GM18502 (cell line): ENCODE results near the gene PLD4.
"Not testable (repeated sequence)": the region's sequence is repeated elsewhere in the genome, so short reads cannot be mapped to it uniquely, and the experiment has no call there.

Source experiments
- ATAC-seq: cut with Tn5 transposase; IDR thresholded peaks from one replicate; pipeline ENCODE4 v1.9.1; 2021; ENCODE audit warnings: mild to moderate bottlenecking; ENCODE audit not compliant: unreplicated experiment, poor library complexity

Gene PLD4, protein sequence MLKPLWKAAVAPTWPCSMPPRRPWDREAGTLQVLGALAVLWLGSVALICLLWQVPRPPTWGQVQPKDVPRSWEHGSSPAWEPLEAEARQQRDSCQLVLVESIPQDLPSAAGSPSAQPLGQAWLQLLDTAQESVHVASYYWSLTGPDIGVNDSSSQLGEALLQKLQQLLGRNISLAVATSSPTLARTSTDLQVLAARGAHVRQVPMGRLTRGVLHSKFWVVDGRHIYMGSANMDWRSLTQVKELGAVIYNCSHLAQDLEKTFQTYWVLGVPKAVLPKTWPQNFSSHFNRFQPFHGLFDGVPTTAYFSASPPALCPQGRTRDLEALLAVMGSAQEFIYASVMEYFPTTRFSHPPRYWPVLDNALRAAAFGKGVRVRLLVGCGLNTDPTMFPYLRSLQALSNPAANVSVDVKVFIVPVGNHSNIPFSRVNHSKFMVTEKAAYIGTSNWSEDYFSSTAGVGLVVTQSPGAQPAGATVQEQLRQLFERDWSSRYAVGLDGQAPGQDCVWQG

DNA sequence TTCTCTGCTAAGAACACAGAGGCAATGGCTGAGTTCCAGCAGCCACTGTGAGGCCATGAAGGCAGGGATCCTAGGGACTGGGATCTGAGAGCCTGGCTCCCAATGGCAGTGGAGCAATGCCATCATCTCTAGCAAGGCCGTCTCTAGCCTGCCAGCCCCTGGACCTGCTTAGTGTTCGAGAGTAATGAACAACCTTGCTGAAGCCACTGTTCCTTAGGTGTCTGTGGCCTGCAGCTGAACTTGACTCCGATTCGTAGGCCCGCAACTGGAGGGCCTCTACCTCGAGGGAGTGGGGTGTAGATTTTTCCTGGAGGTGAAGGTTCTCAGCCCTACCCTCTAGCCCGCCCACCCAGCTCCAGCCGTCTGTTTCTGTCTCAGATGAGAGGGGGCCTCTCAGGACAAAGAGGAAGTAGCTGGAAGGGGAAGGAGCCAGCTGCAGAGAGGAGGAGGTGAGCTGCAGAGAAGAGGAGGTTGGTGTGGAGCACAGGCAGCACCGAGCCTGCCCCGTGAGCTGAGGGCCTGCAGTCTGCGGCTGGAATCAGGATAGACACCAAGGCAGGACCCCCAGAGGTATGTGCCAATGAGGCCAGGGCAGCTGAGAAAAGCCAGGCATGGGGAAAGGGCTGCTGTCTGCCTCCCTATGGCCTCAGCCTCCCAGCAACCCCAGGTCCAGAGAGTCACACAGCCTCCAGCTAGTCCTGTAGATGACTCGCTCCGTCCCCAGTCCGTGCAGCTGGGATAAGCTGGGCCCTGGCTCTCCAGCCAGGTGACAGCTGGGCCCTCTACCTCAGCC is at the start of gene PLD4:
Gene PLD4, plus strand, starts transcription at position 459 of the 793 bp plus-strand sequence. CDS start 2,262 bp downstream, outside the sequence.
- no peak for ATAC-seq

DNA sequence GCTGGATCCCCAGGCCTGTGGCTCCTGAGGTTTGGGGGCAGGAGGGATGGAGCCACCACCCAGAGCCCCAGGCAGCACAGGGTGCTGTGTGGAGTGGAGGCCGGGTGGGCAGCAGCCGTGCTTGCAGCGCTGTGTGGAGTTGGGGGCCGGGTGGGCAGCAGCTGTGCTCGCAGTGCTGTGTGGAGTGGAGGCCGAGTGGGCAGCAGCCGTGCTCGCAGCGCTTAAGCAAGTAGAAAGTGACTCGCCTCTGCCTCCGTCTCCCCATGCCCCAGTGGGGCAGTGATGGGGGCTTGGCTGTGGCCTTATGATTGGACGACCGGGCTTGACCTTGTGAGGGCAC is 49.3 kb upstream of the PLD4 start:
- ATAC-seq, result no peak

DNA sequence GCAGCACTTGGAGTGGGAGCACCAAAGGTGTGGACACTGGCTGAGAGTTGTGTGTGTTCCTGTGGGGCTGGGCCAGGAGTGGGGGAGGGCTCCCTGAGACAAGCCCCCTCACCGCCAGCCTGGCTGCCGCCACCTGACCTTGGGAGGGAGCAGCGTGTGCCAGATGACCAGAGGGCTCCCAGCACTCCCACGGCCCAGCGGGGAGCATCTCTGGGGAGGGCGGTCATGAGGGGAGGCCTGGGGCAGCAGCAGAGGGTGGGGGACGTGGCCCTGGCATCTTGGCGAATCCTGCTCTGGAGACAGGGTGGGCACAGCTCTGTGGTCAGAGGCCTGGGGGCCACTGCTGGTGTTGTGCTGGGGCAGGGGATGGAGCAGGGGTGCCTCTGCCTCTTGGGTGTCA is 48.9 kb upstream of the PLD4 start:
- no peak for ATAC-seq

DNA sequence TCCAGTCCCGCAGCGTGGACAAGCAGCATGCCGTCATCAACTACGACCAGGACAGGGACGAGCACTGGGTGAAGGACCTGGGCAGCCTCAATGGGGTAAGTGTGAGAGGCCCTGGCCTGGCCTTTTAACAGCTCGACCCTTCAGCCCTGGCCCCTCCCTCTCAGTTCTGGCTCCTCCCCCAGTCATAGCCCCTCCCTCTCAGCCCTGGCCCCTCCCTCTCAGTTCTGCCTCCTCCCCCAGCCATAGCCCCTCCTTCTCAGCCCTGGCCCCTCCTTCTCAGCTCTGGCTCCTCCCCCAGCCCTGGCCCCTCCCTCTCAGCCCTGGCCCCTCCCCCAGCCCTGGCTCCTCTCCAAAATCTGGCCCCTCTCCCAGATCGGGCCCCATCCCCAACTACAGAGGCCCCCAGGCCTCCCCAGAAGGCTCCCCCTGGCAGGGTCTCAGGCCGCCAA is 48.4 kb upstream of the PLD4 start:
- no peak for ATAC-seq

DNA sequence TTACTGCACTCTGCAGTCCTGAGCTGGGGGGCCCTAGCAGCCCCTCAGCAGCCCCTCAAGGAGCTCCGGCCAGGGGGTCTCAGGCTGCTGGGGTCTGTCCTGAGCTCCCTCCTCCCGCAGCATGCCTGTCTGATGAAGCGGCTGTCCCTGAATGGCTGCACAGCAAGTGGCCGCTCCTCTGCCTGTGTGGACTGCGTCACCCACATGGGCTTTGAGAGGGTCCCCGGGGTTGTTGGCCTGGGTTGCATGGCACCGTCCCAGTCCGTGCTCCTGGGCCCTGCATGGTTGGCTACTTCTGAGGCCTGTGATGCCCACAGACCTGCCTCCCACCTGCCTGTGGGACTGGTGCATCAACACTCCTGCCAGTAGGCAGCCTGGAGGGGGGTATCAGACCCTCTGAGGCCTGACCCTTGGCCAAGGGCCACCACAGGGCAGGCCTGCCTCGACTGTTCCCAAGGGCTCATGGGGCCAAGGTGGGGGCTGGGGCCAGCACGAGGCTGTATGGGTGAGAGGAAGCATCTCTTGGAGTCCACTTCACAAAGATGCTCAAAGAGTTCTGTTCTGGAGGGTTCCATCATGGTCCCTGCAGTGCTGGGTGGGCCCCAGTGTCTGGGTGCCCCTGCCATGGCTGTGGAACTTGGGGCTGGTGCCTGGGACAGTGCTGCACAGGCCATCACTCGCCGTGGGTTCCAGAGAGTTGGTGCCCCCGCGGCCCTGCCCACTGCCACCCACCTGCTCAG is 47.4 kb upstream of the PLD4 start:
- no peak for ATAC-seq

DNA sequence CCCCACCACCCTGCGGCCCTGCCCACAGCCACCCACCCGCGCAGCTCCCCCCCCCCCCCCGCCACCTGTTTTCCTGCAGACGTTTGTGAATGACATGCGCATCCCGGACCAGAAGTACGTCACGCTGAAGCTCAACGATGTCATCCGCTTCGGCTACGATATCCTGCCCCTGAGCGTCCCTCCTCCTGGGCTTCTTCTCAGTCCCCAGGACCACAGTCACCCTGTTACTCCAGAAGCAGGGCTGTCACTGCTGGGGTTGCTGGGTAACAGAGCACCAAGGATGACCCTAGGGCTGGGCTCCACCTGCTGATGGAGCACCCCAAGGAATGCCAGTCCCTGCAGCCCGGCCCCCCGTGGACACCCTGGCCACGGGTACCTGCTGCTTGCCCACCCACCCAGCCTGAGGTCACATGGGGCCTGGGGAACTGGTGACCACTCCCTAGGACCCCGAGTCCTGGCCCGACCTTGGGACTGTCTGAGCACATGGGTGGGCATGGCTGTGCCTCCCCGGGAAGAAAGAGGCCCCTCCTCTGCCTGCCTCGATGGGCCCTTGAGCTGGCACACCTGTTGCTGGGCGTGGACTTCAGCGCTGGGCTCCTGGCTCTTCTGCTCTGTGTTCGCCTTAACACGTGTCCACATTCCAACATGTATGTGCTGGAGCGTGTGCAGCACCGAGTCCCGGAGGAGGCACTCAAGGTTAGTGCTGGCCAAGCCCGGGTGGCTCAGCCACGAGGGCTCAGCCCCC is 46.7 kb upstream of the PLD4 start:
- ATAC-seq, result no peak

DNA sequence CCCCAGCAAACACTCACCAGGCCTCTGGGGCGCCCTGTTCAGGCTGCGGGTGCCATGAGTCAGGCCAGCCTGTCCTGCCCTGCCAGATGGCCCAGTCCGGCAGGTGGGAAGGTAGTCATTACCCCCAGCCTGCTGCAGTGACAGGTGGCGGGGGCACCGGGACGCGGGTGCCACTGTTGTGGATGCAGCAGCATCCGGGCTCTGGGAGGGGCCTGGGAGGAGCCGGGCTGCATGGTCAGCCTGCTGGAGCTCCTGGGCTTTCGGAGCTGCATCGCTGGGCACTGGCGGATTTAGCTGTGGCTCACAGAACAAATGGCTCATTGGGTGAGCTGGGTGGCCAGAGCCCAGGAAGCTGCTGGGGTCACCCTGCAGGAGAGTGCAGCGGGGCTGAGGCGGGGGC is 46.1 kb upstream of the PLD4 start:
- ATAC-seq, result no peak

DNA sequence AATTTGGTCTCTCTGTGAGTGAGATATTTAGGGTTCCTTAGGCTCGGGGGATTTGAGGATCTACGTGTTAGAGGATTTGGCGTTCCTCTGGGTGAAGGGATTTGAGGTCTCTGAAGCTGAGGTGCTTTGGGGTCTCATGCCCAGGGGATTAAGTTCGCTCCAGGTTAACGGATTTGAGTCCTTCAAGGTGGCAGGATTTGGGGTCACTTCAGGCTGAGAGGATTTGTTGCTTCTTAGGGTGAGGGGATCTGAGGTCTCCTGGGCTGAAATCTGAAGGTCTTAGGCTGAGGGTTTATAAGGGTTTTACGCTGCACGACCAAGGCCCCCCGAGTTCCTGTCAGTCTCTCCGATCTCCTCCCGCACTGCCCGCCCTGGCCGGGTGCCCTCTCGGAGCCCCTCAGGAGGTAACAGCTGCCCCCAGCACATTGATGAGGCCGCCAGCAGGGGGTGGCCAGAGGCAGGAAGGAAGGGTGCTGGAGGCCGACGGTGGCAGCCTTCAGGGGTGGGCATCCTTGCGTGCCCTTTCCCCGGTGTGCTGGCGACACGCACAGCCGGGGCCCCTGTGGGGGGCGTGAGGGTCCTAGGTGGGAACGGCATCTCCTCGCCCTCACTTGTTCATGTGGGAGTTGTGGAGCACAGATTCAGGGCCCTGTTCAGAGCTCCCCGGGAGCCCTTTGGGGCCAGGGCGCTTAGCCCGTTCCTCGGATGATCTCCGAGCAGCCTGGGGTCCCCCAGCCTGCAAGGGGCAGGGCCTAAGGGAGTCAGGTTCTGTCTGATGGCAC is 45.3 kb upstream of the PLD4 start:
- ATAC-seq, result no peak

DNA sequence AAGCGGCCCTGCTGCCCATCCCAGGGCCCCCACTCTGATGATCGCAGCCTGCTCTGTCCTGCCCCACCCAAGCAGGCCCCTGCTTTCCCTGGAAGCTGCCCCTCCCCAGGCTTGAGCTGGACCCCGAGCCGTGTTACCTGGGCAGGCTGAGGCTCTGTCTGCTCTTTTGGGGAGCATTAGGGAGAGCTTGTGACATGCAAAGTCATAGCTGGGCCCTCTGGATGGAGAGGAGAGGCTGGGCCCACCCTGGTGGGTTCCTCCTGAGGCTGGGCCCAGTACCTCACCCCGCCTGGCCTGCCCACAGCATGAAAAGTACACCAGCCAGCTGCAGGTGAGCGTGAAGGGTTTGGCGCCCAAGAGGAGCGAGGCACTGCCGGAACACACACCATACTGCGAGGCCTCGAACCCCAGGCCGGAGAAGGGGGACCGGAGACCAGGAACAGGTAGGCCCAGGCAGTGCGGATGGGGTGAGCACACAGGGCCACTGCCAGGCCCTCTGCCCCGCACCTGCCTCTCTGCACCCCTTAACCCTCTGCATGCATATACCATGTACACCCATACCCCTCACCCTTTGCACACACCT is 44.6 kb upstream of the PLD4 start:
- ATAC-seq, result no peak

DNA sequence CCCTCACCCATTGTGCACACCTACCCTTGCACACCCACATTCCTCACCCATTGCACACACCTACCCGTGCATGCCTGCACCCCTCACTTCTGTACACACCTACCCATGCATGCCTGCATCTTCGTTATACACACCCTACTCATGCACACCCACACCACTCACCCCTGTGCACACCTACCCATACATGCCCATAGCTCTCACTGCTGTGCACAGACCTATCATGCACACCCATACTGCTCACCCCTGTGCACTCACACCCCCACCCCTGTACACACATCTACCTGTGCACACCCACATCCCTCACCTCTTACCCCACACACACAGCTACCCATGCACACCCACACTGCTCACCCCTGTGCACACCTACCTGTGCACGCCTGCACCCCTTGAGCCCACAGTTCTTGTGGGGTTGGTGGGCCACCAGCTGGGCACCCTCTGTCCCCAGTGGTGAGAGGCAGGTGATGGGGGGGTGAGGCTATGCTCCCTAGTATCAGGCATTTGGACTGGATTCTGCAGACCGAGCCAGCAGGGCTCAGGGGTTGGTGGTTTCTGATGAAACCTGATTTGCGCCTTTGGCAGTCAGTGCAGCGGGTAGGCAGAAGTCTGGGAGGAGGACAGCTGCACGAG is 44.0 kb upstream of the PLD4 start:
- ATAC-seq, result no peak

DNA sequence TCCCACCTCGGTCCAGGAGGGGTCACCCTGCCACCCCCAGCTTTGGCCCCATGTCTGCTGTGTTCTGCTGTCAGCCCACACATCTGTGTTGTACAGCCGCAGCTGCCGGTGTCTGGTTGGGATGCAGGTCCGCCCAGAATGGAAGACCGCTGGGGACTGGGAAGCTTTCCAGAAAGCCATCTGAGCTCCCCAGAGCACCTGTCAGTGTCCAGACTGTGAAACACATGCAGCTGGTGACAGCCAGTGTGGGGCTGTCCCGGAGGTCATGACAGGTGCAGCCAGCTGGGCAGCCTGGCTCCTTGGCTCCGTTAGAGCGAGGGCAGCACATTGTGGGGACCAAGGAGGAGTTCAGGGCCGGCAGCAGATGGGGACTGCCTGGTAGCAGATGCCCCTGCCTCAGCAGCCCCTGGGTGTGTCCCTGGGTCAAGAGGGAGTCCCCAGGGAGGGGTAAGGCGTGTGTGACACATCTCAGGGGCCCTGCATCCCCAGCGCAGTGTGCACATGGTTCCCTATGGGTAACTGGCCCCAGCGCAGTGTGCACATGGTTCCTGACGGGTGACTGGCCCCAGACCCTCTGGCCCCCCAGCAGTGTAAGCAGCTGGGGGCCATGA is 43.2 kb upstream of the PLD4 start:
- no peak for ATAC-seq

DNA sequence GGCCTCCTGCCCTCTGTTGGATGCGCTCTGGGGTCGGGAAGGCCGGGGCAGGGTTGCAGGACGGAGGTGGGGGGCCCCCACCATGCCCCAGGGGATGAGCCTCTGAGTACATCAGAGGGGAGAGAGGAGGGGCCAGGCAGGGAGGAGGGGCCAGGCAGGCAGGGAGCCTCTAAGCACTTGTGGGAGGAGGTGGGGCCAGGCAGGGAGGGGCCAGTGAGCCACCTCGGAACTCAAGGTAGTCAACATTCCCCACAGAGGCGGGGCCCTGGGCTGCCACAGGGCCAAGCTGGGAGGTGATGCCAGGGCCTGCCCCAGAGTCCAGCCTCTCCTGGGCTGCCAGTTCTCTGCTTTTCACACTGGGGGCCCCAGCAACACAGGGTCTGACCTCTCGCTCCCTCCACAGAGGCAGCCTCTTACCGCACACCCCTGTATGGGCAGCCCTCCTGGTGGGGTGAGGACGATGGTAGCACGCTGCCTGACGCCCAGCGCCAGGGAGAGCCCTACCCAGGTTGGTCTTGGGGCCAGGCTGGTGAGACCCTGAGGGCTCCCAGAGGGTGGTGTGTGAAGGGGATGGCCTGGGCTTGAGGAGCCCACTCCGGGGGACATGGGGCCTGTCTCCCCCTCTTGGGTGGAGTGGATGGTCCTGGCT is 42.2 kb upstream of the PLD4 start:
- no peak for ATAC-seq

DNA sequence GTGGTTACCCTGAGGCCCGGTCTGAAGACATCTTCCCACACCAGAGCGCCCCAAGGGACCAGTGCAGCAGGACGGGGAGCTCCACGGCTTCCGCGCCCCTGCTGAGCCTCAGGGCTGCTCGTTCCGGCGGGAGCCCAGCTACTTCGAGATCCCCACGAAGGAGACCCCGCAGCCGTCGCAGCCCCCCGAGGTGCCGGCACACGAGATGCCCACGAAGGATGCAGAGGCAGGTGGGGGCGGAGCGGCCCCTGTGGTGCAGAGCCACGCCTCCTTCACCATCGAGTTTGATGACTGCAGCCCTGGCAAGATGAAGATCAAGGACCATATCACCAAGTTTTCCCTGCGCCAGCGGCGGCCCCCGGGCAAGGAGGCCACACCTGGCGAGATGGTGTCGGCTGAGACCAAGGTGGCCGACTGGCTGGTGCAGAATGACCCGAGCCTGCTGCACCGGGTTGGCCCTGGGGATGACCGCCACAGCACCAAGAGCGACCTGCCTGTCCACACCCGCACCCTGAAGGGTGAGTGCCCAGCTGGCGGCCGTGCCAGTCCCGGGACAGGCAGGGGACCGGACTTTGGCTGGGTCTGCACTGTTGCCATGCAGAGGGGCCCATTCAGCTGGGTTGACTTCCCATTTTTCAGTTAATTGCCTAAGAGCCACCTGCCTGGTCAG is 41.6 kb upstream of the PLD4 start:
- ATAC-seq, result no peak

DNA sequence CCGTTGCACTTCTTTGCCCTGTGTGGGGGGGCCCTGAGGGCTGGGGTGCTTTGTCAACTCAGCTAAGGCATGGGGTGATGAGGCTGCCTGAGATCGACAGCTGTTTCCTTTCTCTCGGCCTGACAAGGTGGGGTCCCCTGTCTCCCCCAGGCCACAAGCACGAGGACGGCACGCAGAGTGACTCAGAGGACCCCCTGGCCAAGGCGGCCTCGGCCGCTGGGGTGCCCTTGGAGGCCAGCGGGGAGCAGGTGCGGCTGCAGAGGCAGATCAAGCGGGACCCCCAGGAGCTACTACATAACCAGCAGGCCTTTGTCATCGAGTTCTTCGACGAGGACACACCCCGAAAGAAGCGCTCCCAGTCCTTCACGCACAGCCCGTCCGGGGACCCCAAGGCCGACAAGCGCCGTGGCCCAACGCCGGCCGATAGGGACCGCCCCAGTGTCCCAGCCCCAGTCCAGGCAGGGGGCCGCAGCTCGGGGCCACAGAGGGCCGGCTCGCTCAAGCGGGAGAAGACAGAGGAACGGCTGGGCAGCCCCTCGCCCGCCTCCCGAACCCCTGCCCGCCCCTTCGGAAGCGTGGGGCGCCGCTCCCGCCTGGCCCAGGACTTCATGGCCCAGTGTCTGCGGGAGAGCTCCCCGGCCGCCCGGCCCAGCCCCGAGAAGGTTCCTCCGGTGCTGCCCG is 40.9 kb upstream of the PLD4 start:
- no peak for ATAC-seq

DNA sequence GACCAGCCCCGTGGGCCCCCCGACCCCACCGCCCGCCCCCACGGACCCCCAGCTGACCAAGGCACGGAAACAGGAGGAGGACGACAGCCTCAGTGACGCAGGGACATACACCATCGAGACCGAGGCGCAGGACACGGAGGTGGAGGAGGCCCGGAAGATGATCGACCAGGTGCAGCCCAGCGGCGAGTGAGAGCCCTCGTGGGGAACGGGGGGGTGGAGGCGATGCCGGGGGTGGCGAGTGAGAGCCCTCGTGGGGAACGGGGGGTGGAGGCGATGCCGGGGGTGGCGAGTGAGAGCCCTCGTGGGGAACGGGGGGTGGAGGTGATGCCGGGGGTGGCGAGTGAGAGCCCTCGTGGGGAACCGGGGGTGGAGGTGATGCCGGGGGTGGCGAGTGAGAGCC is 40.3 kb upstream of the PLD4 start:
- not testable (repeated sequence) for ATAC-seq
